Neural cell (in vitro differentiated cells): ENCODE results near the gene RASIP1. TPM values are rescaled to one million over a fixed set of nuclear protein-coding genes. Genes with fewer than 3 reads are reported as not detected.

Experiments
- H2AFZ ChIP-seq: fragments of 200-600, 300-800 bp; sonication (generic), shearing (Covaris generic); 2 replicates; pipeline ENCODE4 v1.6.0; 2014; ENCODE audit warnings: low read depth, mild to moderate bottlenecking, antibody characterized with exemption, low read length, moderate library complexity
- H3F3A ChIP-seq: fragments of 200-600 bp; shearing (Covaris generic); 2 replicates; pipeline ENCODE4 v1.6.1; 2016; ENCODE audit warnings: mild to moderate bottlenecking, moderate library complexity, mixed read lengths, antibody characterized with exemption, low read length; ENCODE audit not compliant: insufficient read depth, poor library complexity, severe bottlenecking
- H3K27ac ChIP-seq: fragments of 200-600, 300-800 bp; sonication (generic), shearing (Covaris generic); 2 replicates; pipeline ENCODE4 v1.5.1; 2014; ENCODE audit warnings: mild to moderate bottlenecking, low read length, moderate library complexity
- H3K27me3 ChIP-seq: fragments of 300-800, 200-600 bp; sonication (generic), shearing (Covaris generic); 2 replicates; pipeline ENCODE4 v1.6.0; 2014; ENCODE audit warnings: mild to moderate bottlenecking, low read depth, low read length, moderate library complexity; ENCODE audit not compliant: insufficient read depth
- H3K36me3 ChIP-seq: fragments of 300-800, 200-600 bp; sonication (generic), shearing (Covaris generic); 2 replicates; pipeline ENCODE4 v1.5.1; 2014; ENCODE audit warnings: mild to moderate bottlenecking, antibody characterized with exemption, low read length, moderate library complexity; ENCODE audit not compliant: insufficient read depth
- H3K4me2 ChIP-seq: fragments of 300-800, 200-600 bp; sonication (generic), shearing (Covaris generic); 2 replicates; pipeline ENCODE4 v1.6.0; 2014; ENCODE audit warnings: mild to moderate bottlenecking, low read length
- H3K4me3 ChIP-seq: fragments of 300-800, 200-600 bp; sonication (generic), shearing (Covaris generic); 2 replicates; pipeline ENCODE4 v1.5.1; 2014; ENCODE audit warnings: mild to moderate bottlenecking, low read length, moderate library complexity
- H3K79me2 ChIP-seq: fragments of 200-600 bp; shearing (Covaris generic); replicated peaks from 2 replicates; pipeline ENCODE4 v1.6.0; 2014; ENCODE audit warnings: mild to moderate bottlenecking, low read length, moderate library complexity; ENCODE audit not compliant: insufficient read depth
- H3K9ac ChIP-seq: fragments of 300-800, 200-600 bp; sonication (generic), shearing (Covaris generic); 2 replicates; pipeline ENCODE4 v1.6.1; 2016; ENCODE audit warnings: mild to moderate bottlenecking, low read length, mixed read lengths
- H3K9me2 ChIP-seq: fragments of 200-600 bp; shearing (Covaris generic); 2 replicates; pipeline ENCODE4 v1.6.1; 2016; ENCODE audit warnings: mild to moderate bottlenecking, low read length, mixed read lengths; ENCODE audit not compliant: insufficient read depth
- H3K9me3 ChIP-seq: fragments of 200-600, 300-800 bp; sonication (generic), shearing (Covaris generic); 2 replicates; pipeline ENCODE4 v1.6.1; 2016; ENCODE audit warnings: mild to moderate bottlenecking, mixed run types, low read length, moderate library complexity, mixed read lengths
- H4K20me1 ChIP-seq: fragments of 200-600 bp; shearing (Covaris generic); 2 replicates; pipeline ENCODE4 v1.6.1; 2016; ENCODE audit warnings: mild to moderate bottlenecking, mixed run types; ENCODE audit not compliant: insufficient read depth
- CTCF ChIP-seq: fragments of 450-650 bp; IDR thresholded peaks from 2 replicates; pipeline ENCODE4 v1.5.1; 2014; ENCODE audit warnings: antibody characterized with exemption, mild to moderate bottlenecking, moderate library complexity; ENCODE audit not compliant: poor library complexity, severe bottlenecking
- EP300 ChIP-seq: fragments of 450-650 bp; conservative IDR thresholded peaks from 2 replicates; pipeline ENCODE4 v1.6.1; 2014; ENCODE audit warnings: antibody characterized with exemption, mild to moderate bottlenecking, moderate library complexity; ENCODE audit not compliant: poor library complexity, severe bottlenecking
- EZH2 ChIP-seq: fragments of 200-600, 300-800 bp; shearing (Covaris generic), sonication (generic); IDR thresholded peaks from 2 replicates; pipeline ENCODE4 v1.6.1; 2014; ENCODE audit warnings: antibody characterized with exemption, low read length, borderline replicate concordance, mild to moderate bottlenecking; ENCODE audit not compliant: insufficient read depth, poor library complexity, severe bottlenecking
- MXI1 ChIP-seq: fragments of 450-650 bp; conservative IDR thresholded peaks from 2 replicates; pipeline ENCODE4 v1.6.1; 2014; ENCODE audit warnings: antibody characterized with exemption, mild to moderate bottlenecking; ENCODE audit not compliant: poor library complexity, severe bottlenecking
- POLR2AphosphoS5 ChIP-seq: IDR thresholded peaks from 2 replicates; pipeline ENCODE4 v1.6.1; 2012
- RAD21 ChIP-seq: fragments of 450-650 bp; conservative IDR thresholded peaks from 2 replicates; pipeline ENCODE4 v1.6.1; 2014; ENCODE audit warnings: antibody characterized with exemption, mild to moderate bottlenecking, moderate library complexity
- REST ChIP-seq: IDR thresholded peaks from 2 replicates; pipeline ENCODE4 v1.6.1; 2012; ENCODE audit warnings: borderline replicate concordance
- SMC3 ChIP-seq: fragments of 450-650 bp; conservative IDR thresholded peaks from 2 replicates; pipeline ENCODE4 v1.6.1; 2014; ENCODE audit warnings: antibody characterized with exemption, mild to moderate bottlenecking, moderate library complexity; ENCODE audit not compliant: poor library complexity
- TAF1 ChIP-seq: IDR thresholded peaks from 2 replicates; pipeline ENCODE4 v1.6.1; 2012; ENCODE audit warnings: low read depth
- polyA plus RNA-seq: library from polyadenylated mRNA; depleted of rRNA; stranded (reverse); fragments of >200 nt; gene quantifications from 2 replicates; pipeline ENCODE4 v1.2.3, GENCODE V29; 2014

The RASIP1 gene
- polyA plus RNA-seq, 1 donor from 2014 or later, result not detected

GRCh38 chr19:48673436-48674100 is 66.8 kb downstream of the RASIP1 start:
- Histone ChIP-seq H3K9me2 (no peaks in the 10 kb centered on the region), H3K9ac (no peak overlapping the region), H3K36me3 (no peaks in the 10 kb centered on the region), H3K9me3 (no peaks in the 10 kb centered on the region), H3K4me3 (no peak overlapping the region), H3K79me2 (no peaks in the 10 kb centered on the region), H2AFZ (no peak overlapping the region), H3K27ac (no peak overlapping the region), H3F3A (no peaks in the 10 kb centered on the region), H3K4me2 (no peak overlapping the region), H4K20me1 (no peaks in the 10 kb centered on the region), H3K27me3 (no peaks in the 10 kb centered on the region)
- TF ChIP-seq RAD21 (no peak), EZH2 (no peak), POLR2AphosphoS5 (no peak), EP300 (no peak), SMC3 (no peak), REST (no peak), TAF1 (no peak), MXI1 (no peak), CTCF (no peak)

GRCh38 chr19:48672994-48673393 is 67.4 kb downstream of the RASIP1 start, which contains the start of gene NTN5:
TSS of gene NTN5 (minus strand) at chr19:48673017. CDS start at chr19:48670986, 2,031 bp downstream.
- Histone ChIP-seq H3K79me2 (no peaks in the 10 kb centered on the region), H2AFZ (no peak within 1 kb of the TSS), H3K9me3 (no peaks in the 10 kb centered on the region), H3K9me2 (no peaks in the 10 kb centered on the region), H3F3A (no peaks in the 10 kb centered on the region), H4K20me1 (no peaks in the 10 kb centered on the region), H3K4me2 (no peak within 1 kb of the TSS), H3K9ac (no peak within 1 kb of the TSS), H3K27me3 (no peaks in the 10 kb centered on the region), H3K27ac (no peak within 1 kb of the TSS), H3K4me3 (no peak within 1 kb of the TSS), H3K36me3 (no peaks in the 10 kb centered on the region)
- no peak for TF ChIP-seq RAD21
- TF ChIP-seq REST, result no peak
